SK-N-MC (cell line): ENCODE measurements around the gene PNMA1.

Experiments
- DNase-seq: peaks from one replicate; pipeline ENCODE4 v3.0.0-alpha.2; 2011; ENCODE audit warnings: low read depth, low spot score
- H3K27ac ChIP-seq: fragments of 200-600 bp; sonication (generic); 2 replicates; pipeline ENCODE4 v1.5.1; 2016; ENCODE audit warnings: mixed run types
- H3K36me3 ChIP-seq: fragments of 200-600 bp; sonication (generic); 2 replicates; pipeline ENCODE4 v1.6.1; 2017; ENCODE audit warnings: antibody characterized with exemption, low read length, mixed read lengths; ENCODE audit not compliant: insufficient read depth
- H3K4me3 ChIP-seq: fragments of 200-600 bp; sonication (generic); 2 replicates; pipeline ENCODE4 v1.5.1; 2016
- H3K9ac ChIP-seq: fragments of 200-600 bp; sonication (generic); 2 replicates; pipeline ENCODE4 v1.8.0; 2017; ENCODE audit warnings: mixed run types, mixed read lengths; ENCODE audit not compliant: insufficient read length
- H3K9me3 ChIP-seq: fragments of 200-600 bp; sonication (generic); 2 replicates; pipeline ENCODE4 v1.6.1; 2017; ENCODE audit warnings: low read depth, mild to moderate bottlenecking, antibody characterized with exemption, low read length, moderate library complexity, mixed read lengths
- EZH2 ChIP-seq: fragments of 200-600 bp; sonication (generic); IDR thresholded peaks from one replicate; pipeline ENCODE4 v1.6.1; 2017; ENCODE audit warnings: antibody characterized with exemption
- FOXP2 ChIP-seq: optimal IDR thresholded peaks from 2 replicates; pipeline ENCODE3; 2011; ENCODE audit warnings: mild to moderate bottlenecking, moderate library complexity; ENCODE audit not compliant: insufficient read depth; ENCODE audit errors: extremely low read length, control extremely low read depth
- POLR2AphosphoS5 ChIP-seq: IDR thresholded peaks from 2 replicates; pipeline ENCODE4 v1.6.1; 2012; ENCODE audit warnings: mild to moderate bottlenecking, low read depth, low read length, borderline replicate concordance

PNMA1 gene

GRCh38 chr14:73740618-73741326 is 26.6 kb upstream of the PNMA1 start:
- H3K36me3 ChIP-seq: peaks cover 14% of the 10 kb centered on the region; the same call in 1 of the 2 replicates
- TF ChIP-seq FOXP2 (no peak), POLR2AphosphoS5 (no peak), EZH2 (no peak)
- H3K27ac ChIP-seq: peak overlapping the region; percentile 92
- H3K4me3 ChIP-seq: peak overlapping the region; percentile 74; the same call in 1 of the 2 replicates
- H3K9me3 ChIP-seq: no peaks in the 10 kb centered on the region
- peak overlapping the region; percentile 23 for H3K9ac ChIP-seq
- DNase-seq: no peak

- Histone ChIP-seq H3K9me3 (no peaks in the 10 kb centered on the region), H3K36me3 (peaks cover 18% of the 10 kb centered on the region; the same call in 1 of the 2 replicates), H3K9ac (no peak overlapping the region), H3K27ac (peak overlapping the region; percentile 92), H3K4me3 (no peak overlapping the region)
- no peak for TF ChIP-seq FOXP2
- no peak for TF ChIP-seq POLR2AphosphoS5
- TF ChIP-seq EZH2: no peak
- no peak for DNase-seq
These were observed 25.9 kb upstream of the PNMA1 start for GRCh38 chr14:73739899-73740617.

GRCh38 chr14:73739174-73739898 is 25.2 kb upstream of the PNMA1 start:
- H3K36me3 ChIP-seq: peaks cover 25% of the 10 kb centered on the region
- H3K4me3 ChIP-seq: no peak overlapping the region
- TF ChIP-seq EZH2 (no peak), FOXP2 (no peak), POLR2AphosphoS5 (no peak)
- H3K9me3 ChIP-seq: no peaks in the 10 kb centered on the region
- DNase-seq: no peak
- H3K9ac ChIP-seq: no peak overlapping the region
- H3K27ac ChIP-seq: no peak overlapping the region

GRCh38 chr14:73738518-73739173 is 24.5 kb upstream of the PNMA1 start:
- Histone ChIP-seq H3K36me3 (peaks cover 28% of the 10 kb centered on the region), H3K4me3 (no peak overlapping the region), H3K27ac (no peak overlapping the region), H3K9me3 (no peaks in the 10 kb centered on the region), H3K9ac (no peak overlapping the region)
- no peak for DNase-seq
- TF ChIP-seq EZH2 (no peak), POLR2AphosphoS5 (no peak), FOXP2 (no peak)

GRCh38 chr14:73736842-73737241 is 22.7 kb upstream of the PNMA1 start:
- H3K4me3 ChIP-seq: no peak overlapping the region
- no peak for TF ChIP-seq FOXP2
- TF ChIP-seq POLR2AphosphoS5: no peak
- TF ChIP-seq EZH2: no peak
- no peaks in the 10 kb centered on the region for H3K9me3 ChIP-seq
- H3K27ac ChIP-seq: no peak overlapping the region
- H3K36me3 ChIP-seq: peaks cover 28% of the 10 kb centered on the region
- no peak overlapping the region for H3K9ac ChIP-seq
- no peak for DNase-seq

- Histone ChIP-seq H3K9me3 (no peaks in the 10 kb centered on the region), H3K4me3 (no peak overlapping the region), H3K9ac (no peak overlapping the region), H3K36me3 (peaks cover 49% of the 10 kb centered on the region), H3K27ac (0 out of 2 replicates have a peak overlapping the region, but pooled peaks have one; percentile 8)
- DNase-seq: no peak
- TF ChIP-seq EZH2 (no peak), POLR2AphosphoS5 (no peak), FOXP2 (no peak)
These were observed 17.8 kb upstream of the PNMA1 start for GRCh38 chr14:73732006-73732405.

GRCh38 chr14:73731111-73731510 is 16.9 kb upstream of the PNMA1 start:
- no peaks in the 10 kb centered on the region for H3K9me3 ChIP-seq
- DNase-seq: no peak
- H3K9ac ChIP-seq: no peak overlapping the region
- H3K36me3 ChIP-seq: peaks cover 48% of the 10 kb centered on the region
- TF ChIP-seq FOXP2 (no peak), POLR2AphosphoS5 (no peak), EZH2 (no peak)
- H3K27ac ChIP-seq: no peak overlapping the region
- no peak overlapping the region for H3K4me3 ChIP-seq
